ENCODE data around the gene SEC23IP.
"Not testable (repeated sequence)": the region's sequence is repeated elsewhere in the genome, so short reads cannot be mapped to it uniquely, and the experiment has no call there.

Gene SEC23IP

DNA sequence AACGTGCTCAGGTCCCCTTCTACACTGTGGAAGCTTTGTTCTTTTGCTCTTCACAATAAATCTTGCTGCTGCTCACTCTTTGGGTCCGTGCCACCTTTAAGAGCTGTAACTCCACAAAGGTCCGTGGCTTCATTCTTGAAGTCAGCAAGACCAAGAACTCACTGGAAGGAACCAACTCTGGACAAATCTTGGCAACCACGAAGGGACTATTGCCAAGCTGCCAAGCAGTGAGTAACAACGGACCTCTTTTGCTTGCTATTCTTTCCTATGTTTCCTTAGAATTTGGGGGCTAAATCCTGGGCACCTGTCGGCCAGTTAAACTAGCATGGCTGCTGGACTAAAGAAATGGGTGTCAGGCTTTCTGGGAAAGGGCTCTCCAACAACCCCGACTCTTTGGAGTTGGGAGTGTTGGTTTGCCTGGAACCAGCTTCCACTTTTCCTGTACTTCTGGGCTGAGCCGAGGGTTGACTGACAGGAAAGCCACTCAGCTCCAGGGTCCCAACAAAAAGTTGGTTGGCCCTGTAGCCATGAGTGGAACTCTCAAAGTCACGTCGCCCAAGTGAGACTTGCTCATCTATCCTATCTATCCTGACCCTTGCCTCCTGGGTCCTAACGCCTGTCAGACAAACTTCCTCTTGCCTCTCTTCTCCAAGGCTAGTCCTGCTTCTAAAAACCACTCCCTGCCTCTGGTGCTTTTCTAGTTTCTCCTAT lies 8.5 kb upstream of the SEC23IP start:
- not testable (repeated sequence) for DNase-seq

- not testable (repeated sequence) for DNase-seq
These were observed 6.5 kb upstream of the SEC23IP start for GRCh38 chr10:119886070-119886469.

- peak in 1 of 2 experiments; percentile 16 for DNase-seq
These were observed 3.8 kb upstream of the SEC23IP start for GRCh38 chr10:119888715-119889114.

DNA sequence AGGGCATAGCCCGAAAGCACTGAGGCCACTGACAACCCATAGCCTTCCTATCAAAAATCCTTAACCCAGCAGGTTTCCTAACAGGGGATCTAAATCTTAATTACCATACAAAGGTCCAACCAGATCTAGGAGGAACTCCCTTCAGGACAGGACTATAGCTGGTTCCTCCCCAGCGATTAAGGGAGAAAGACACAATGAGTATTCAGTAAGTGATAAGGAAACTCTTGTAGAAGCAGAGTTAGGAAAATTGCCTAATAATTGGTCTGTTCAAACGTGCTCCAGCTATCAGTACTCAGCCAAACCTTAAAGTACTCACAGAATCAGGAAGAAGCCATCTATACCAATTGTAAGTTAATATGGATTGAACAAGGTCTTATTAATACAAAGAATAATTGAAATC lies 3.3 kb upstream of the SEC23IP start:
- DNase-seq: peak; percentile 13 to 14

DNA sequence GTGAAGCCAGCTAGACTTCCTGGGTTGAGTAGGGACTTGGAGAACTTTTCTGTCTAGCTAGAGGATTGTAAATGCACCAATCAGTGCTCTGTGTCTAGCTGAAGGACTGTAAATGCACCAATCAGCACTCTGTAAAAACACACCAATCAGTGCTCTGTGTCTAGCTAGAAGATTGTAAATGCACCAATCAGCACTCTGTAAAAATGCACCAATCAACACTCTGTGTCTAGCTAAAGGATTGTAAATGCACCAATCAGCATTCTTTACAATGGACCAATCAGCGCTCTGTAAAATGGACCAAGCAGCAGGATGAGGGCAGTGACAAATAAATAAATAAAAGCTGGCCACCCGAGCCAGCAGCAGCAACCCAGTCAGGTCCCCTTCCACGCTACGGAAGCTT lies 2.2 kb upstream of the SEC23IP start:
- not testable (repeated sequence) for DNase-seq

GRCh38 chr10:119891849-119892187 lies 712 bp upstream of the SEC23IP start:
- not testable (repeated sequence) for DNase-seq

GRCh38 chr10:119893074-119893473 lies 544 bp downstream of the SEC23IP start:
- no peak for DNase-seq

DNA sequence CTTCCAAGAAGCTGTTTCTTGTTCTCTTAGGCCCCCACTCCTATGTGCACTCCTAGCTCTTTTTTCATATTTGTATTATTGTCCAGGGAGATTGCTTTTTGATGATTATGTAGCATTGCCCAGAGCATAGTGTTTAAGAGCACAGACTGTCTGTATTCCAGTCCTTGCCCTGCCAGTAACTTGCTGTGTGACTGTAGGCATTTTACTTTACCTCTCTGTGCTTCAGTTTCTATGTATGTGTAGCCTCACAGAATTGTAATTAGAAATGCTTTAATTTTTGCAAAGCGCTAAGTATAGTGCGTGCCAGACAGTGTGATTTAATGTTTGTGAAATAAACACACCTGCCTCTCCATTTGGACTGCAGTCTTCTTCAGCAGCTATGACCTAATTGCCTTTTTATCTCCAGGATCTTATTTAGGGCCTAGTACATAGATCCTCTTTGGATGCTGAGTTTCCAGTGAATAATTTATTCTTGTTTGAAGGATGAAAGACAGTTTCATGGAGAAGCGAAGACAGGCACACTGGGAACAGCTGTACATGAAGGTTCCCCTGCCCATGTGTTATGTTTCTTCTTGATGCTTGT lies 1.4 kb downstream of the SEC23IP start:
- DNase-seq: no peak

- DNase-seq: peak; percentile 69 to 83
These were observed 3.6 kb downstream of the SEC23IP start for GRCh38 chr10:119896061-119896655.

DNA sequence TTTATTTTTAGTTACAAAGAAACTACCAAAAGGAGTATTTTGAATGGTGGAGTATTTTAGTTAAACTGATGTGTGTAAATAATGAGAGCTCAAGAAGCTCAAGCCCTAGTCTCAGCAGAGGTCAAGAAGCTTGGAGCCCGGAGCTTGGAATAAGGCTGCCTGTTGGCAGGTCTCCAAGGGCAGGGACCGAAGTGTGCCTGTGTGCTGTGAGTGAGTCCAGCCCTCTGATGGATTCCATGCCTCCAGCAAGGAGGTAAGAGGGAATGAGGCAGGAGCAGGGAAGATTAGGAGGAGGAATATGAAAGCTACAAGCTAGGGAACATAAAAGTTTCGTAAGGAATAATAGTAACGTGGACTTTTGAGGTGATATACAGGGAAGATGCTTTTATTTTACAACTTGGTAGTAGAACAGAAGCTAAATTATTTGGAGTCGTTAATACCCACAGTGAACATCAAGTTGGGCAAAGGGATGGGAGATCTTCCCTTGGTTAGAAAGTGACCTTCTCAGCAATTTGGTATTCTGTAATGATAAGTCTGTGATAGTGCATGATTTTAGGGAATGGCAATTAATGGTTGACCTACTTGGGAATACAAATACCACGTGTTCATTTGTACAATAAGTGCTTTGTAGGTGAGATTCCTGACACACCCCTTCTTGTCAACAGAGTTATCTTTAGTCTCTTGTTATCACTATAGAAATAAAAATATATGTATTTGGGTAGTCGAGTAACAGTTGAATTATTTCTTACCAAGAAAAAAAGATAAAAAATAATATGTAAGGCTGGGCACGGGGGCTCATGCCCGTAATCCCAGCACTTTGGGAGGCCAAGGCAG lies 4.6 kb downstream of the SEC23IP start:
- DNase-seq: no peak

GRCh38 chr10:119898577-119898976 lies 6.0 kb downstream of the SEC23IP start:
- no peak for DNase-seq

DNA sequence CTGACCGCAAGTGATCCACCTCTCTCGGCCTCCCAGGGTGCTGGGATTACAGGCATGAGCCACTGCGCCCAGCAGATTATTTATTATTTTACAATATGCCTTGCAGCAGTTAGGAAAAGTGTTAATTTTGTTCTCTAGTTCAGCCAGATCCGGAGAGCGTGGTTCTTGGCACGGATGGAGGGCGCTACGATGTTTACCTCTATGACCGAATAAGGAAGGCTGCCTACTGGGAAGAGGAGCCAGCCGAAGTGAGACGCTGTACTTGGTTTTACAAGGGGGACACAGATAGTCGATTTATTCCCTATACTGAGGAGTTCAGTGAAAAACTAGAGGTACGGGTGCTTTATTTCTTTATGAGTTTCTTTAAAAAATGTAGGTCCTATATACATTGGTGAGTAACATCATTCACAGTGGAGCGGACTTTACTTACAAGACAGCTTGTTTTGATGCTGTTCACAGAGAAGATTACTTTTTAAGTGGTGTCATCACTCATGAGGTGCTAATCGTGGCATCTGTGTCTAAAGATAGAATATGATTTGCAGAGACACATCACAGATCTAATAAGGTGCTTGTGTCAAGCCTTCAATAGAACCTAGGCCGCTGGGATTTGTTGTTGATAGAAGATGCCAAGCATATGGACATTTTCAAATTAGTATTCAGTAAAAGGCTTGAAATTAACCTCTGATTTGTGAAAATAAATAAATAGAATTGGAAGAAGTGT lies 11.6 kb downstream of the SEC23IP start:
- DNase-seq: no peak

GRCh38 chr10:119907695-119908094 lies 15.2 kb downstream of the SEC23IP start:
- DNase-seq: not testable (repeated sequence)

DNA sequence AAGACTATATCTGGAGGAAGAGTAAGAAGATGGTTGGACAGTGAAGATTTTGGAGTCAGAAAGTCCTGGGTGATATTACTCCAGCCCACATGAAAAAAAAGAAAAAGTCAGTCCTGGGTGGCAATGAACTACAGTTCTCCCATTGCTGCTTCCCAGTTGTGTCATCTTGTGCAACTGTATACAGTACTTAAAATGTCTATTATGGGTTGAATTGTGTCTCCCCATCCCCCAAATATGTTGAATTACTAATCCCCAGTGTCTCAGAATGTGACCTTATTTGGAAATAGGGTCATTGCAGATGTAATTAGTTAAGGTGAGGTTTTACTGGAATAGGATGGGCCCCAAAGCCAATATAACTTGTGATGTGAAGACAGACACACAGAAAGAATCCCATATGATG lies 15.6 kb downstream of the SEC23IP start:
- no peak for DNase-seq

- no peak for DNase-seq
These were observed 18.2 kb downstream of the SEC23IP start for GRCh38 chr10:119910689-119911088.

- peak in 1 of 2 experiments; percentile 3 for DNase-seq
These were observed 25.2 kb downstream of the SEC23IP start for GRCh38 chr10:119917777-119918176.

GRCh38 chr10:119919271-119919670 lies 26.7 kb downstream of the SEC23IP start:
- DNase-seq: no peak

DNA sequence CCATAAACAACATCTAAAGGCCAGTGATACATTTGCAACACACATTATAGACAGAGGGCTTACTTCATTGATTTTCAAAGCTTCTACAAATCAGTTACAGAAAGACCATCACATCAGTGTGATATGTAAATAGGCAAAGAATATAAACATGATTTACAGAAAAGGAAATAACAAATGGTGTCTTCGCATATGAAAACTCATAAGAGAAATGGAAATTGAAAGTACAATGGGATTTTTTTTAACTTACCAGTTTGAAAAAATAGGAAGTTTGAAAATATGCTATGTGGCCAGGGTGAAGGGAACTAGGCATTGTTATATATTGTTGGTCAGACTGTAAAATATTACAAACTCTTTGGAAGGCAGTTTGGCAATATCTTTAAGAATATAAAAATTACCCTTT lies 27.3 kb downstream of the SEC23IP start:
- DNase-seq: no peak

GRCh38 chr10:119928411-119928810 lies 35.9 kb downstream of the SEC23IP start:
- DNase-seq: no peak

GRCh38 chr10:119931871-119932270 lies 39.3 kb downstream of the SEC23IP start:
- no peak for DNase-seq

DNA sequence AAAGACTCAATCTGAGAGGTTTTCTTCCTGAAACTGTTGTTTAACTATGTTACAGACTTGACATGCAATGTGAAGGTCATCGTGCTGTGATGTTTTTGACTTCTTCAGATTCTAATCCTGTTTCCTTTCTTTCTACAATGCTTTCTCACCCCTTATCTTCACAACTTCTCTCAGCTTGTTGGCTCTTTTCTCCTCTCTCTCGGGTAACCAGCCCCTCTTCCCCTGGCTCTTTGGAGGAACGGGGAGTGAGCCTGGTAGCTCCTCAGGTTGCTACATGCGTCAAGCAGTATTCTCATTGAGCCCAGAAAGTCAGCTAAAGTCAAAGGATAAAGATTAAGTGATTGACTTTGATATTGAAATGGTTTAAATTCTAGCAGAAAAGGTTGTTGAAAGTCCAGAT lies 40.1 kb downstream of the SEC23IP start:
- DNase-seq: no peak

DNA sequence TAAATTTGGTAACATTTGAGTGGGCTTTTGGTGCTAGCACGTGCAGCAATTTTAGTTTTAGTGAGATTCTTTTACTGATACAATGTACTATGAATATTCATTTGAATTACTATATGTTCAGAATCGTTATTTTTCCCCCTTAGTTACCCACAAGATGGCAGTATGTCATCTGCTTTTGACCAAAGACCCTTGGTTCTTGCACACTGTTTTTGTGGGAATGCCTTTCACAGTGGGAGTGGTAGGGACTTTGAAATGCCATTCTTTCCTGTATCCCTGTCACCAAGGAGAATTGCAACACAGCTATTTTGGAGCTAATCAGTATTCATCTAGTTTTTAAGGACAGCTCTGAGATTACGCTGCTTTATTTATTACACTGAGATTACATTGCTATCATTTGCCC lies 40.6 kb downstream of the SEC23IP start:
- DNase-seq: peak in 1 of 2 experiments; percentile 6

- no peak for DNase-seq
These were observed 48.0 kb downstream of the SEC23IP start for GRCh38 chr10:119940487-119940886.
